ENCODE results near the gene UBA6. TPM values are rescaled to one million over a fixed set of nuclear protein-coding genes. Genes with fewer than 3 reads are reported as not detected.
"Not testable (repeated sequence)": the region's sequence is repeated elsewhere in the genome, so short reads cannot be mapped to it uniquely, and the experiment has no call there.

Gene UBA6
- total RNA-seq, 1 experiment from 2014 or later: 134 TPM

DNA sequence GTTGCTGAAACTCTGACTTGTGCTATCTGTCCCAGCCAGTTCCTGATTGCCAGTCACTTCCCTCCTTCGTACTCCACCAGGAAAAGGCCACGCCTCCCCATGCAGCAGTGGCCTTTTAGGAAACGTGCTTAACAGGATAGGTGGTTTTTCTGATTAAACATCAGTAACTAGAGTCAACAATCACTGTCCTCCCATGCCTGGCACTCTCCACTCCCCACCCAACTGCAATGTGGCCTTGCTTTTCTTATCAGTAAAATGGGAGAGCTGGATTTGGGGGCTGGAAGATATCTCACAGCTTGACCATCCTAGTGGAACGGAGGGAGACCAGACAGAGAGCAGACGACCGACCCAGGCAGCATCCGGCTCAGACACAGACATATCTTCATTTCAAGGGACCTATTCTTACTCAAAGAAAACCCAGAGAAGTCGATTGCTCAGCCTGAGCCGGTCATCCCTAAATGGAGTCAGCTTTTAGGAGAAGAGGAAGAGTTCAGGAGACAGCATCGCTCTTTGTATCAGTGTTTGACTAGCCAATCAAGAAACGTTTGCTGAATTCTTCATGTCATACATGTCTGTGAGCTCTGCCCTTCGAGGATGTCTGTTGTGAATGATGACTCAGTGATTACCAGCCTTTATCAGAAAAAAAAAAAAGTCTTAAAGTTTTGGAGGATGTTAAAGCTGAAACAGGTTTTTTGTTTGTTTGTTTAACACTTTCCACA is 12.7 kb upstream of the UBA6 start:
- DNase-seq (ENCODE audit: low spot score): peak; percentile 52

DNA sequence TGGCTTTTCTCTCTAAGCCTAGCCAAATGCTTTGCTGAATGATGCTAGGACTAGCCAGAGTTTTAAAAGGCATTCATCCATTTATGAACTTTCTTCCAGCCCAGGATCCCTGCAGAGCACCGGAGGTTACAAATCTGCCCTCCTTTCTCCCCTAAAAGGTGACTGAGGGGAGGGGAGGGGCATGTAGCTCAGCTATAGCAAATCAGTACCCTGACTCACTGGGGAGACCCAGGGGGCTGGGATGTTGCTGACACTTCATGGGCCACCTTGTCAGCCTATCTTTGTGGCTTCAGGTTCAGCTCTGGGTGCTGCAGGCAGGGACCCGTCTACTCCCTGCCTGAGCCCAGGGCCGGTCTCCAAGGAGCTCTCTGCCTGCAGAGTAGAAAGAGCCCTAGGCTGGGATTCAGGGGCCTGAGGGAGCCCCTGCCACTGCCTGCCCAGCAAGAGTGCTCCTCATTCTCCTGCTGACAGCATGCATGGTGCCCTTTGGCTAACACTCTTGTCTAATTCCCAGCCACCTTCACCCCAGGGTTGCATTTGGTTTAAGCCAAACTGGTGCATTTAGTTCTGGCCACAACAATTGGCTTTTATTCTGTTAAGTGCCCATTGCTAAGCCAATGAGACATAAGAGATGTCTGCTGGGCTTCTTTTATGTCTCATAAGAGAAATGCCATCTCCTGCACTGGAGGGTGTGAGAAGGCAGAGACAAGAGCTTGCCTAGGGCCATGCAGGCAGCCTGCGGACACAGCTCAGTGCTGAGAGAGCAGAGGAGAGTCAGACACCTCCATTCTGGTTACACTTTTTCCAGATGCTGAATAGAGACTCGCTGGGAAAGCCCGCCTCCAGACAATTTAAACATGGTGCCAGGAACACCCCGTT is 11.9 kb upstream of the UBA6 start:
- no peak for DNase-seq (ENCODE audit: low spot score)

DNA sequence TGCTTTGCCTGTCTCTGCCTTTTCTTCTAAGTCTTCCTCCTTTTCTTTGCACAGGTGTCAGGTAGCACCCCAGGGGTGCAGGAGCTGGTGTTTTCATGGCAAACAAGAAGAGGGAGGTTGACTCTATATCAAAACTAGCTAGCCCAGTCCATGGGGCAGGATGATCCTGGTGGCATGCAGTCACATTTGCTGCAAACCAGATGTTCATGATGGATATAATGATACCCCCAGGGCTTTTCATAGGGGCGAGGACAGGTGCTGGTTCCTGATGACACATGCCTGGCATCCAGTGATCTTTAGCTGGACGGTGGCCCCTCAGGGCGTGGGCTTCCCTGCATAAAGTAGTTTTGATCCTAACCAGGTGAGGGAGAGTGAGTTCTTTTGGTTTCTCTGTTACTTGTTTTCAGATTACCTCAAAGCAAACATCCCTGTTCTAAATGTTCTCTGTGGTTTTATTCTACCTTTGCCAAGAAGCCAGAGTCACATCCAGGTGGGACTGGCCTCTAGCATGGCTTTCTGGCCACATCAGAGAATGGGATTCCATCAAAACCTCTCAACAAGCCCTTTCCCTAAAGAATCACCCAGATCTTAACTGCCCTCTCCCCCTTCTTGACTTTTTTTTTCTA is 11.2 kb upstream of the UBA6 start:
- DNase-seq (ENCODE audit: low spot score): no peak

DNA sequence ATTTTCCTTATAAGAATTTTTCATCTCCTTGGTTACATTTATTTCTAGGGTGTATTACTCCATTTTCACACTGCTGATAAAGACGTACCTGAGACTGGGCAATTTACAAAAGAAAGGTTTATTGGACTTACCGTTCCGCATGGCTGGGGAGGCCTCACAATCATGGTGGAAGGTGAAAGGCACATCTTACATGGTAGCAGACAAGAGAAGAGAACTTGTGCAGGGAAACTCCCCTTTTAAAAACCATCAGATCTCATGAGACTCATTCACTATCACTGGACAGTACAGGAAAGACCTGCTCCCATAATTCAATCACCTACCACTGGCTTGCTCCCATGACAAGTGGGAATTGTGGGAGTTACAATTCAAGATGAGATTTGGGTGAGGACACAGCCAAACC is 5.7 kb upstream of the UBA6 start:
- DNase-seq (ENCODE audit: low spot score): not testable (repeated sequence)

DNA sequence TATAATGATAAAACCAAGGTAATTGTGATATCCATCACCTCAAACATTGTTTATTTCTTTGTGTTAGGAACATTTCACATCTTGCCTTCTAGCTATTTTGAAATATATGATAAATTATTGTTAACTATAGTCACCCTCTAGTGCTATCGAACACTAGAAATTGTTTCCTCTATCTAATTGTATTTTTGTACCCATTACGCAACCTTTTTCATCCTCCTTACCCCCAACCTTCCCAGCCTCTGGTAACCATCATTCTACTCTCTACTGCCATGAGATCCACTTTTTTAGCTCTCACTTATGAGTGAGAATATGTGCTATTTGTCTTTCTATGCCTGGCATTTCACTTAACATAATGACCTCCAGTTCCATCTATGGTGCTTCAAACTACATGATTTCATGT is 3.9 kb upstream of the UBA6 start:
- DNase-seq (ENCODE audit: low spot score): no peak

DNA sequence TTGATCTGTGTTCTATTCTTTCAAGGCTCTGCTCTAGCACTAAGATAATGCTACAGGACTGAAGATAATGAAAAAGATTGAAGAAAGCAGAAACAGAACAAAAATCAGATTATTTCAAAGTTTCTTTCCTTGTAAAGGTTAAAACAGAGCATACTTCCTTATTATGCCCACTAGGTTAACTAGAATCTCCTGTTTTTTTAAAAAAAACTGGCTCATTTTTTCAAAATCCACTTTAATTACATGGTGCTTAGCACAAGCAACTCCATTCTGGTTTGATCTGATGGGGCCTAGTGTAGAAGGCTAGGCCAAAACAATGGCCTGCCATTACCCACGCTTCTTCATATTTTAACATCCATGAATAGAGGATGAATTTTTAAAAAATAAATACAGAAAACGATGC is 1.2 kb upstream of the UBA6 start:
- no peak for DNase-seq (ENCODE audit: low spot score)

DNA sequence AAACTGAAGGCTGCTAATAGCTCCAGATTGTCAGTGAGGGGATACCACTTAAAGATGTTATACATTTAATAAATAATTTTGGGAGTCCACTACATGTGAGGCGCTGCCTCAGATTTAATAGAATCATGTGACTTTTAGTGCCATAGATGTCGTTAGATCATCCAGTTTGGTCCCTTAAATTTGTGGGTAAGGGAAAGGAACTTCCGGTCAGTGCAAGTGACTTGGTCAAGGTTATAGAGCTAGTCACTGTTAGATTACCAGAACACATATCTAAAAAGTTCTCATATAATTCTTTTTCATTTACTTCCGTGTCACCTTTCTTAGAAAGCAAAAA is 529 bp upstream of the UBA6 start:
- peak; percentile 26 for DNase-seq (ENCODE audit: low spot score)

DNA sequence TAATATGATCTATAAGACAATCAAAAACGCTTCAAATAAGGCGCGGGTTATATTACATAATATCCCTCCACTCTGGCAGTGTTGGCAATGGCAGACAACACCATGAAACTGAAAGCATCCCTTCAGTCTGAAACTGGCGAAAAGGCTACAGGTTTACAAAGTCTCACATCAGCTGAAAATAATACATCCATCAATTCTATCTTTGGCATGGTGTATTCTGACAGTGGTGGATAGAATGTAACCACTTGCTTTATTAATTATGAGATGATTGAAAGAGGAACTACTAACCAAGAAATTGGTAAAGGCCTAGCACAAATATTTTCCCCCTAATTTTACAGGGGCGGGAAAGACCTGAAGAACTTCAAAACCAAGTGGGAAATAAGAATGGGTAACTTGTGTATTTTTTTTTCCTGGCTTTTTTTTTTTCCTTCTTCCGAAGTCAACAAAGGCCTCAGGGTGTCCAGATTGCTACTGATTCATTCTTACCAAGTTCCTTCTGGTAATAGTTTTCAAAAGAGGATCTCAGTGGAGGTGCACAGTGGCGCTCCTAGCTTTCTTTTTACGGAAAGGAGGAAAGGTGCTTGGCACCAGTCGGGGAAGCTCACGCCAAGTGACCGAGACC is 728 bp downstream of the UBA6 start:
- DNase-seq (ENCODE audit: low spot score): no peak

DNA sequence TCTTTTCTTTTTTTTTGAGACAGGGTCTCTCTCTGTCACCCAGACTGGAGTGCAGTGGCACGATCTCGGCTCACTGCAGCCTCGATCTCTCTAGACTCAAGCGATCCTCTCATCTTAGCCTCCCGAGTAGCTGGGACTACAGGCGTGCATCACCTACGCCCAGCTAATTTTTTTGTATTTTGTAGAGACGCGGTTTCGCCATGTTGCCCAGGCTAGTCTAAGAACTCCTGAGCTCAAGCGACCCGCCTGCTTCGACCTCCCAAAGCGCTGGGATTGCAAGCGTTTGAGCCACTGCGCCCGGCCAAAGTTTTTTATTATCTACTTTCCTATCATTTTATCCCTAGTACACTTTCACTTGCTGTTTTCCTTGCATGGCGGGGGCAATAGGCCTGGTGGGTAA is 1.4 kb downstream of the UBA6 start:
- no peak for DNase-seq (ENCODE audit: low spot score)

DNA sequence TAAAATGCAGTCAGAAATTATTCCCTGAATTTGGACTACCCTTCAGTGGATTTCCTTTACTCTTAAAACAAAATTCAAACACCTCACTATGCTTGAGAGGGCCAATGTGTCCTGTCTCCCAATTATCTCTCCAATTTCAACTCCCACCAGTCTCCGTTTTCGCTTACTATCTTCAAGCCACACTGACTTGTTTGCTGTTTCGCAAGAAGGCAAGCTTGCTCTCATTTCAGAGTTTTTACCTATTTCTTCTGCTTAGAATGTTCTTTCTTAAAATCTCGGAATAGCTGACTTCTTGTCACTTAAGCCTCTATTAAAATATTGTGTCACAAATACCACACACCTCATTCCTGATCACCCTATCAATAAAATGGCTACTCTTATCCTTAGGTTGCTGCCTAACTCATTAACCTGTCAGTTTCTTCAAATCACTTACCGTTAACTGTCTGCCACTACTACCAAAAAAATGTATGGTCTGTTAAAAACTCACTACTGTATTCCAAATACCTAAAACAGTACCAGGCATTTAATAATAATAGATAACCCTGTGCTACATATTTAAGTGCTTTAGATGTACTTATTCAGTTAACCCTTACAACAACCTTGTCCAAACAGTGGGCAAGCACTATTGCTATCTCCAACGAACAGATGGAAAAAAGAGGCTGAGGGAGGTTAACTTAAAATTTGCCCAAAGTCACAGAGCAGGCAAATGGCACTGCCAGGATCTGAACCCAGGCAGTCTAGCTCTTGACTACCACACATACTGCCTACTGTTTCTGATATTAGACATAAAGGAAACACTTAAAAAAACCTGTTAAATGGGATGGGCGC is 2.9 kb downstream of the UBA6 start:
- no peak for DNase-seq (ENCODE audit: low spot score)

DNA sequence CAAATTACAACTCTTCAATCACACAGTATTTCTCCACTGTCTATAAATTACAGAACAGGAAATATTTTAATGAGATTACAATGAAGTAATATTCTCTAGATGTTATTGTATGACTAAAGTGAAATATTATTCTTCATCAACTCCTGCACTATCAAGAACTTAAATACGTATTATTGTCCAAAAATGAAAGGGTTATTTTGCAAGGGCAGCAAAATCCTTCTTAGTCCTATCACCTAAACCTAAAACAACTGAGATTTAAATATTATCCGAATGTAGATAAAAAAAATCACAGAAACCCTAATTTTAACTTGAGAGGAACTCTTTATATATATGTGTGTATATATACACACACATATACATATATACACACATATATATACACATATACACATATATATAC is 4.9 kb downstream of the UBA6 start:
- DNase-seq (ENCODE audit: low spot score): no peak

DNA sequence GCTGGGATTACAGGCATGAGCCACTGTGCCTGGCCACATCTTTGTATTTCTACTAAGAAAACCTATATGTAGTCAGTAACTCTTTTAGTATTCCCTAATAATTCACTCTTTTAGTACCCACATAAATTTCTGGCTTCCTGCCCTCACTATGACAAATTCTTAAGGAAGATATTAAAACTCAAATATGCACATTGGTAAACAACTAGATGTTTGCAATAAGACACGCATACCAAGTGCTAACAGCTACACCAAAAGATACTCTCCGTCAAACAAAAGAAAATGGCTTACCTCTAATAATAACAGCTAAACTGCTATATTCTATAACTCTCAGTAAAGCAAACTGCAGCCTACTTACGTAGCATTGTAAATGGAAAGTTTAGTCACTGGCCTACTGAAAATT is 6.3 kb downstream of the UBA6 start:
- DNase-seq (ENCODE audit: low spot score): no peak

DNA sequence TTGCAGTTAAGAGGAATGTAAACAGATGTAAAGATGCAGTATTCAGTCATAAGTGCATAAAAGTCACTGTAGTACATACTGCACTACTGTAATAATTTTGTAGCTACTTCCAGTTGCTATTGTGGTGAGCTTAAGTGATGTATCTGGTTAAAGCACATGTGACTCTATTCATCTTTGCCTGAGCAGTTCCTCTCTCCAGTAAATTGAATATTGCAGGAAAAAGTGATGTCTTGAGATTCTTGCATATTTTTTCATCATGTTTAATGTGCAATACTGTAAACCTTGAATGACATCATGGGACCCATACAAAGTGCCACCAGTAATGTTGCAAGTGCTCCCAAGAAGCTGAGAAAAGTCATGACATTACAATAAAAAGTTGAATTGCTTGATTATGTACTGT is 9.6 kb downstream of the UBA6 start:
- DNase-seq (ENCODE audit: low spot score): no peak

DNA sequence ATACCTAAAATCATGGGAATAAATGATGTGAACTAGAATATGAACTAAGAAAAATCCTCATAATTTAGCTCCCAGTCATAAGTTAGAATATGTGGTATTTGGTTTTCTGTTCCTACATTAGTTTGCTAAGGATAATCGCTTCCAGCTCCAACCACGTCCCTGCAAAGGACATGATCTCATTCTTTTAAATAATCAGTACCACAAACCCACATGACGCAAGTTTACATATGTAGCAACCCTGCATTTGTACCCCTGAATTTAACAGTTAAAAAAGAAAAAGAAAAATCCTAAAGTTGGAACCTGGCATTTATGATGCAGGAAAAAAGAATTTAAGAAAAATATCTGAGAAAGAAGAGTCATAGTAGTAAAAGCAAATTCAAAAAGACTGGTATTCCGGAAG is 13.3 kb downstream of the UBA6 start:
- DNase-seq (ENCODE audit: low spot score): no peak

DNA sequence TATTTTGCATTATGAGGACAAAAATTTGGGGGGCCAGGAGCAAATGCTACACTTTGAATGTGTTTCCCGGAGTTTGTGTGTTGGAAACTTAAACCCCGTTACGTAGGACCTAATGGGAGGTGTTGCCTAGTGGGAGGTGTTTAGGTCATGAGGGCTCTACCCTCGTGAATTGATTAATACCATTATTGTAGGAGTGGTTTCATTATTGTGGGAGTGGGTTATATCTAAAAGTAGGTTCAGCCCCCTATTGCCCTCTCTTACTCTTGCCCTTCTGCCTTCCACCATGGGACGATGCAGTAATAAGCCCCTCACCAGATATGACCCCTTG is 15.5 kb downstream of the UBA6 start:
- DNase-seq (ENCODE audit: low spot score): no peak

DNA sequence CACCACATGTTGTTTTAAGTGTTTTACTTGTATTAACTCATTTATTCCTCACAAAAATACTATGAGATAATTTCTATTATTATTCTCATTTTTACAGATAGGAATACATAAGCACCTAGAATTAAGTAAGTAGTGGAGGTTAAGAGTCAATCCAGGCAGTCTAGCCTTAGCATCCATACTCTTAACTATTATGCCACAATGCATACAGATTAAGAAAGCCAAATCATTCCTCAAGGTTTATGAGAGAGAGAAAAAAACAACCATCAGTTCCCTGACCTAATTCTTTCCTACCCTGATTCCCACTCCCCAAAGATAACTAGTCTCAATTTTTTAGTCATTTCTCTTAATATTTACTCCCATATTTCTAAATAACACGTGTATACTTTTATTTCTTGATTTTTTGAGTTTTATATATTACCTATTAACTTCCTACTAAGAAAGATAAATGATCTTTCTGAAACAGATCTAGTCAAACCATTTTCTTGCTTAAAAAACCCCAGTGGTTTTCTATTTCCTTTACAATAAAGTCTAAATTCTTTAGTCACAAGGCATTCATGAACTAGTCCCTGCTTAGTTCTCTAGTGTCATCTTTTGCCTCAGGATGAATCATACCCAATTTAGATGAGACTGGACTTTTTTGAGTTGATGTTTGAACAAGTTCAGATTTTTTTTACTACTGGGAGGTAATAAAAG is 16.0 kb downstream of the UBA6 start:
- DNase-seq (ENCODE audit: low spot score): peak; percentile 4

DNA sequence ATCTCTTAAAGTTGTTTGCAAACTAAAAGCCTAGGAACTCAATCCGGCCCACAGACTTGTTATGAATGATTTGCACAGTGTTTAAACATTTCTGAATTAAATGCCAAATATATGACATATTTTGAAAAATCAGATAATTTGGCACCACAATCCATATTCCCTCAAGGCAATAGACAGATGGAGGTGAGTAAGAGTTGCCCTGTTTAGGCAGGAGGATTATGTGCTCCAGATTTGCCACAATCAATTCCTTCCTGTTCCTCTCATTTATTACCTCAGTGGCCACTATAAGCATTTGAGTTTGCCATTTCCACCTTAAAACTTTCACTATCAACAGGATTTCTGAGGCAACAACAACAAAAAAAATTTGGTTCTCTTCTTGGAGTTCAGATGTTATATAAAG is 18.7 kb downstream of the UBA6 start:
- no peak for DNase-seq (ENCODE audit: low spot score)

DNA sequence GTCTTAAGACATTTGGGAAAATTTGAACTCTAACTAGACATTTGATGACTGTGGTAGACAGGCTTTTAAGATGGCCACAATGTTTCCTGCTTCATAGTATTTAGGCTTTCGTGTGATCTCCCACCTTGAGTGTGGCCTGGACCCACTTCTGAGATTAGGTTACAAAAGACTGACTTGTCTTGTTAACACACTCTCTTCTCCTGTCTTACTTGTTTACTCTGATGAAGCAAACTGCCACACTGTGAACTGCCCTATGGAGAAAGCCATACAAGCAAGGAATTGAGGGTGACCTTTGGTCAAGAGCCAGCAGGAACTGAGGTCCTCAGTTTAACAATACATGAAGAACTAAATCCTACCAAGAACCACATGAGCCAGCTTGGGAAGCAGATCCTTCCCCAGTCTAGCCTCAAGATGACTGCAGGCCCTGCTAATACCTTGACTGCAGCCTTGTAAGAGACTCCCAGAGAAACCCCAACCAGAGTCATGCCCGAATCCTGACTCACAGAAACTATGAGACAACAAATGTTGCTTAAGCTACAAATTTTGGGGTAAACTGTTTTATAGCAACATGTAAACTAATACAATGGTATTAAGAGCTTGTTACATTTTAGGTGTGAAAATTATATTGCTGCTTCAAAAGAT is 20.3 kb downstream of the UBA6 start:
- DNase-seq (ENCODE audit: low spot score): no peak

DNA sequence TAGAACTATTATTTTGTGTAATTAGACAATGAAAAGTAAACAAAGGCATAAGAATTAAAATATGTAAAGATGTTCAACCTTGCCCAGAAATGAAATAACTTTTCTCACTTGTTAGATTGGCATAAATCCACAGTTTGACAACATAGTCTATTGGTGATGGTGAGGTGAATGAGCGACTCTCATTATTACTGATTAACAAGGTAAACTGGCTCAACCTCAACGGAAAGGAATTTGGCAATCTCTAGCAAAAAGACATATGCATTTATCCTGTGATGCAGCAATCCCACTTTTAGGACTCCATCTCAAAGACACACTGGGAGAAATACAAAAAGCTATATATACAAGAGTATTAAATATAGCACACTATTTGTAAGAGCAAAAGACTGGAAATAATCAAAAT is 22.3 kb downstream of the UBA6 start:
- DNase-seq (ENCODE audit: low spot score): no peak

DNA sequence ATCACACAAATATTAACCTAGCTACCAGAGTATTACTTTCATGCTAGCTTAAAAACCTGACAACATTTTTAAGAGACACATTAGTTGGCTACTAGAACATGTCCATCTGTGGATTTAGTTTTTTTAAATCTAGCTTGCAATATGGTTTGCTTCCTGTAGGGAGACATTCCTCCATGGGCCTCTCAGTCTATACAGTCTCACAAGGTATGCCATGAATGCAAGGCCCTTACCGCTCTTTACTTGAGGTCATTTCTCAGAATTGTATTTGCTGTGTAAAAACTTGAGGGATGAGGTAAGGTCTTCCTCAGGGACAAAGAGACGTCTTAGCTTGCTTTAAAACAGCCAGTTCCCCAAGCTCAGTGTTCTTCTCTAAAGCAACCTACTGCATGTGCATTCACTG is 26.9 kb downstream of the UBA6 start:
- no peak for DNase-seq (ENCODE audit: low spot score)

DNA sequence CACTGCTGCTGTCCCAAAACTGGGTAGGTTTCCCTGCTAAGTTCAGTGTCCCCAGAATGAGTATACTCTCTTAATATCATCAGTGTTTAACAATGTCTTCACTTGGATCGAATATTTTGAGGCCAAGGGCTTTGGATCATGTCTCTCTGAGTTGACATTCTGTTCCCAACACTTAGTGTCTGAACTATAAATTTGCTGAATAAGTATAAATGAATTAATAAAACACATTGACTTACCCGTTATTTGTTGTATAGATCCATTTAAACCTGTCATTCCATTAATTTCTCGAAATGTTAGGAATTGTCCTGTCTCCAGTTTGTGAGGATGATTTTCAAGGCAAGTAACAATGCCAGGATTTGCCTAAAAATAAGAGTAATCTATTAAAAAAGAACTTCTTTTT is 32.6 kb downstream of the UBA6 start:
- no peak for DNase-seq (ENCODE audit: low spot score)

Measured in A172 (cell line).